ENCODE results near the gene FHOD3.

The FHOD3 gene

GRCh38 chr18:36331521-36331971, 34.0 kb downstream of the FHOD3 start:
- H3K27me3 ChIP-seq (replicated peaks; ENCODE audit: insufficient read depth, low read length): no peaks in the 10 kb centered on the region
- no peaks in the 10 kb centered on the region for H3K9me3 ChIP-seq (replicated peaks; ENCODE audit: insufficient read depth, low read length)
- H3F3A ChIP-seq (ENCODE audit: insufficient read depth, low read length): no peaks in the 10 kb centered on the region
- H3K9me2 ChIP-seq (replicated peaks; ENCODE audit: insufficient read depth, low read length): no peaks in the 10 kb centered on the region
- no peak overlapping the region for H3K4me2 ChIP-seq (ENCODE audit: low read depth, low read length)
- DNase-seq: no peak
- H2AFZ ChIP-seq (ENCODE audit: low read length): no peak overlapping the region
- no peaks in the 10 kb centered on the region for H4K20me1 ChIP-seq (ENCODE audit: insufficient read depth, low read length)
- no peak overlapping the region for H3K9ac ChIP-seq (ENCODE audit: low read length)
- H3K4me3 ChIP-seq (ENCODE audit: low read length): no peak overlapping the region
- no peak overlapping the region for H3K27ac ChIP-seq (ENCODE audit: low read length)
- no peaks in the 10 kb centered on the region for H3K79me2 ChIP-seq (ENCODE audit: low read length)
- H3K36me3 ChIP-seq (replicated peaks; ENCODE audit: insufficient read depth, low read length): no peaks in the 10 kb centered on the region
- no peaks in the 10 kb centered on the region for H3K4me1 ChIP-seq (ENCODE audit: low read length)
- no peak for TF ChIP-seq EZH2 (optimal IDR thresholded peaks at IDR 0.05; ENCODE audit: low read depth, low read length)
- TF ChIP-seq CTCF (IDR thresholded peaks at IDR 0.05; ENCODE audit: low read length): no peak
- TF ChIP-seq EZH2phosphoT487 (IDR thresholded peaks at IDR 0.05; ENCODE audit: low read length): no peak

- no peak overlapping the region for H3K9ac ChIP-seq (ENCODE audit: low read length)
- DNase-seq: no peak
- H3K27me3 ChIP-seq (replicated peaks; ENCODE audit: insufficient read depth, low read length): no peaks in the 10 kb centered on the region
- no peaks in the 10 kb centered on the region for H3K4me1 ChIP-seq (ENCODE audit: low read length)
- H3K4me3 ChIP-seq (ENCODE audit: low read length): no peak overlapping the region
- H3K9me2 ChIP-seq (replicated peaks; ENCODE audit: insufficient read depth, low read length): no peaks in the 10 kb centered on the region
- H3K36me3 ChIP-seq (replicated peaks; ENCODE audit: insufficient read depth, low read length): no peaks in the 10 kb centered on the region
- H3K9me3 ChIP-seq (replicated peaks; ENCODE audit: insufficient read depth, low read length): no peaks in the 10 kb centered on the region
- no peaks in the 10 kb centered on the region for H3K79me2 ChIP-seq (ENCODE audit: low read length)
- H3K27ac ChIP-seq (ENCODE audit: low read length): no peak overlapping the region
- TF ChIP-seq CTCF (IDR thresholded peaks at IDR 0.05; ENCODE audit: low read length) (no peak), EZH2phosphoT487 (IDR thresholded peaks at IDR 0.05; ENCODE audit: low read length) (no peak), EZH2 (optimal IDR thresholded peaks at IDR 0.05; ENCODE audit: low read depth, low read length) (no peak)
- no peak overlapping the region for H2AFZ ChIP-seq (ENCODE audit: low read length)
- H4K20me1 ChIP-seq (ENCODE audit: insufficient read depth, low read length): no peaks in the 10 kb centered on the region
- no peaks in the 10 kb centered on the region for H3F3A ChIP-seq (ENCODE audit: insufficient read depth, low read length)
- no peak overlapping the region for H3K4me2 ChIP-seq (ENCODE audit: low read depth, low read length)
Measured at GRCh38 chr18:36333414-36333813, 35.9 kb downstream of the FHOD3 start.

- no peak overlapping the region for H3K9ac ChIP-seq (ENCODE audit: low read length)
- no peaks in the 10 kb centered on the region for H3K4me1 ChIP-seq (ENCODE audit: low read length)
- no peak for DNase-seq
- H3K4me3 ChIP-seq (ENCODE audit: low read length): no peak overlapping the region
- no peaks in the 10 kb centered on the region for H3K79me2 ChIP-seq (ENCODE audit: low read length)
- TF ChIP-seq EZH2phosphoT487 (IDR thresholded peaks at IDR 0.05; ENCODE audit: low read length) (no peak), EZH2 (optimal IDR thresholded peaks at IDR 0.05; ENCODE audit: low read depth, low read length) (no peak), CTCF (IDR thresholded peaks at IDR 0.05; ENCODE audit: low read length) (no peak)
- no peaks in the 10 kb centered on the region for H3K9me2 ChIP-seq (replicated peaks; ENCODE audit: insufficient read depth, low read length)
- H3K36me3 ChIP-seq (replicated peaks; ENCODE audit: insufficient read depth, low read length): no peaks in the 10 kb centered on the region
- H3K9me3 ChIP-seq (replicated peaks; ENCODE audit: insufficient read depth, low read length): no peaks in the 10 kb centered on the region
- no peak overlapping the region for H3K27ac ChIP-seq (ENCODE audit: low read length)
- H3K4me2 ChIP-seq (ENCODE audit: low read depth, low read length): no peak overlapping the region
- H3F3A ChIP-seq (ENCODE audit: insufficient read depth, low read length): no peaks in the 10 kb centered on the region
- H3K27me3 ChIP-seq (replicated peaks; ENCODE audit: insufficient read depth, low read length): no peaks in the 10 kb centered on the region
- H4K20me1 ChIP-seq (ENCODE audit: insufficient read depth, low read length): no peaks in the 10 kb centered on the region
- H2AFZ ChIP-seq (ENCODE audit: low read length): no peak overlapping the region
Measured at GRCh38 chr18:36334798-36335197, 37.3 kb downstream of the FHOD3 start.

Data from MM.1S (cell line).